Naive thymus-derived CD4-positive, alpha-beta T cell (primary cell): ENCODE results near the gene DHRS4. TPM values are rescaled to one million over a fixed set of nuclear protein-coding genes. Genes with fewer than 3 reads are reported as not detected.
"Not testable (repeated sequence)": the region's sequence is repeated elsewhere in the genome, so short reads cannot be mapped to it uniquely, and the experiment has no call there.

Experiments
- ATAC-seq: fragments of 150-1000 bp; cut with Tn5 transposase; 2 replicates; pipeline ENCODE4 v1.10.0; 2021; ENCODE audit warnings: mild to moderate bottlenecking, moderate library complexity
- CTCF ChIA-PET: fragments of 350-600 bp; sonication (Branson Sonifier 250); formaldehyde crosslinking; loops from one replicate; lab custom pipeline; 2021; ENCODE audit warnings: antibody characterized with exemption; lab: Charles Lee
- POLR2A ChIA-PET: fragments of 350-600 bp; sonication (Branson Sonifier 250); formaldehyde crosslinking; loops from one replicate; lab custom pipeline; 2021; ENCODE audit warnings: antibody characterized with exemption, inconsistent platforms; lab: Charles Lee
- DNase-seq, 9 donors: peaks; one replicate each; pipeline versions ENCODE4 v3.0.0 to v3.0.0-alpha.2; 2020 to 2022; ENCODE audit warnings: mixed read lengths in 1 of 9
- H3K27ac ChIP-seq: one replicate; pipeline ENCODE4 v1.7.0; 2013; ENCODE audit warnings: mild to moderate bottlenecking, low read depth, low read length, moderate library complexity
- H3K27me3 ChIP-seq, 2 donors: one replicate each; pipeline ENCODE4 v1.7.0; 2013; ENCODE audit warnings: low read length in 2 of 2, mild to moderate bottlenecking in 2 of 2, moderate library complexity in 2 of 2; ENCODE audit not compliant: control insufficient read depth in 2 of 2, insufficient read depth in 2 of 2
- H3K36me3 ChIP-seq, 3 experiments: 1 replicate in 2 of 3; 2 replicates in 1 of 3; pipeline ENCODE4 v1.7.0; 2013; ENCODE audit warnings: low read length in 3 of 3, mild to moderate bottlenecking in 3 of 3, moderate library complexity in 1 of 3; ENCODE audit not compliant: insufficient read depth in 3 of 3, control insufficient read depth in 2 of 3
- H3K4me1 ChIP-seq, 2 donors: one replicate each; pipeline ENCODE4 v1.7.0; 2013; ENCODE audit warnings: low read length in 2 of 2, mild to moderate bottlenecking in 2 of 2, moderate library complexity in 1 of 2; ENCODE audit not compliant: control insufficient read depth in 2 of 2, insufficient read depth in 2 of 2
- H3K4me3 ChIP-seq: 2 replicates; pipeline ENCODE4 v1.7.0; 2013; ENCODE audit warnings: mild to moderate bottlenecking, low read length
- H3K9me3 ChIP-seq, 3 experiments: 1 replicate in 2 of 3; 2 replicates in 1 of 3; pipeline ENCODE4 v1.7.0; 2013; ENCODE audit warnings: low read length in 3 of 3; ENCODE audit not compliant: control insufficient read depth in 2 of 3
- H3K27ac Mint-ChIP-seq, 9 donors: one replicate each; pipeline ENCODE4 v1.8.0; 2020 to 2022; ENCODE audit warnings: mixed read lengths in 9 of 9, mild to moderate bottlenecking in 8 of 9, moderate library complexity in 5 of 9, inconsistent platforms in 2 of 9
- H3K27me3 Mint-ChIP-seq, 5 donors: one replicate each; pipeline ENCODE4 v1.8.0; 2021 to 2022; ENCODE audit warnings: mixed read lengths in 5 of 5, mild to moderate bottlenecking in 1 of 5
- H3K36me3 Mint-ChIP-seq, 5 donors: one replicate each; pipeline ENCODE4 v1.8.0; 2020 to 2022; ENCODE audit warnings: mixed read lengths in 5 of 5, mild to moderate bottlenecking in 3 of 5, inconsistent platforms in 1 of 5
- H3K4me1 Mint-ChIP-seq, 7 donors: one replicate each; pipeline ENCODE4 v1.8.0; 2020 to 2022; ENCODE audit warnings: mixed read lengths in 7 of 7, mild to moderate bottlenecking in 3 of 7, inconsistent platforms in 1 of 7
- H3K4me3 Mint-ChIP-seq, 10 donors: one replicate each; pipeline ENCODE4 v1.8.0; 2020 to 2022; ENCODE audit warnings: mild to moderate bottlenecking in 10 of 10, mixed read lengths in 10 of 10, moderate library complexity in 6 of 10, inconsistent platforms in 2 of 10
- H3K9me3 Mint-ChIP-seq, 11 donors: one replicate each; pipeline ENCODE4 v1.8.0; 2020 to 2022; ENCODE audit warnings: mixed read lengths in 11 of 11, mild to moderate bottlenecking in 4 of 11, inconsistent platforms in 1 of 11, moderate library complexity in 1 of 11
- intact Hi-C, 2 donors: fragments of 100-400 bp; cut with micrococcal nuclease; formaldehyde crosslinking; loops; one replicate each; pipeline ENCODE4 v1.15.1; 2023
- polyA plus RNA-seq, 2 donors: library from polyadenylated mRNA; unstranded; fragments of 300-500 nt; fragmentation: Illumina TruSeq; gene quantifications; one replicate each; pipeline ENCODE4 v1.2.3, GENCODE V29; 2021
- total RNA-seq, 6 experiments: library from RNA in 5 of 6; stranded (reverse) in 5 of 6; gene quantifications; 1 replicate in 5 of 6; 2 replicates in 1 of 6; pipeline ENCODE4 v1.2.3 and lab custom pipeline; 2021 to 2026

DHRS4 gene
- total and polyA plus RNA-seq, 7 experiments from 2014 or later: 7.8 to 31.8 (median 17.8) TPM

DNA sequence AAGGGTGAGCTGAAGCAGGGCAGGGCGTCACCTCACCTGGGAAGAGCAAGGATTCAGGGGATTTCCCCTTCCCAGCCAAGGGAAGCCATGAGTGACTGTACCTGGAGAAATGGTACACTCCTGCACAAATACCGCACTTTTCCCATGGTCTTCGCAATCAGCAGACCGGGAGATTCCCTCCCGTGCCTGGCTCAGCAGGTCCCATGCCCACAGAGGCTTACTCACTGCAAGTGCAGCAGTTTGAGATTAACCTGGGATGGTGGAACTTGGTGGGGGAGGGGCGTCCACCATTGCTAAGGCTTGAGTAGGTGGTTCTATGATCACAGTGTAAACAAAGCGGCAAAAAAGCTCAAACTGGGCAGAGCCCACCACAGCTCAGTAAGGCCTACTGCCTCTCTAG lies 11.0 kb upstream of the DHRS4 start:
- H3K9me3 Mint-ChIP-seq: no peaks in the 10 kb centered on the region

DNA sequence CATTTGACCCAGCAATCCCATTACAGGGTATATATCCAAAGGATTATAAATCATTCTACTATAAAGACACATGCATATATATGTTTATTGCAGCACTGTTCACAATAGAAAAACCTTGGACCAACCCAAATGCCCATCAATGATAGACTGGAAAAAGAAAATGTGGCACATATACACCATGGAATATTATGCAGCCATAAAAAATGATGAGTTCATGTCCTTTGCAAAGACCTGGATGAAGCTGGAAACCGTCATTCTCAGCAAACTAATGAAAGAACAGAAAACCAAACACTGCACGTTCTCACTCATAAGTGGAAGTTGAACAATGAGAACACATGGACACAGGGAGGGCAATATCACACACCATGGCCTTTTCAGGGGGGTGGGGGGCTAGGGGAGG lies 4.5 kb upstream of the DHRS4 start:
- POLR2A ChIA-PET, CTCF ChIA-PET: not testable (repeated sequence)

More for the DNA sequence above, 11.0 kb upstream of the DHRS4 start:
- H3K4me1 ChIP-seq: no peaks in the 10 kb centered on the region
- no peak for DNase-seq
- Mint-ChIP-seq H3K27me3 (no peaks in the 10 kb centered on the region), H3K36me3 (peaks cover 0 to 17% (median under 1%) of the 10 kb centered on the region in 5 donors), H3K27ac (no peak overlapping the region), H3K4me3 (no peak overlapping the region), H3K4me1 (peaks cover 0 to 36% (median 31%) of the 10 kb centered on the region in 7 donors)
- no peak overlapping the region for H3K27ac ChIP-seq
- peaks cover 0 to 11% (median 2%) of the 10 kb centered on the region in 3 experiments for H3K36me3 ChIP-seq
- POLR2A ChIA-PET: interaction anchor here (0.6 kb wide), 1 partner anchor 470 kb away, joined by 3 read pairs; no protein-coding TSS in a partner anchor
- H3K9me3 ChIP-seq: no peaks in the 10 kb centered on the region
- no peak overlapping the region for H3K4me3 ChIP-seq
- ATAC-seq: no peak
- intact Hi-C loops: no loop called here
- no peaks in the 10 kb centered on the region for H3K27me3 ChIP-seq
- CTCF ChIA-PET: no interaction called here

DNA sequence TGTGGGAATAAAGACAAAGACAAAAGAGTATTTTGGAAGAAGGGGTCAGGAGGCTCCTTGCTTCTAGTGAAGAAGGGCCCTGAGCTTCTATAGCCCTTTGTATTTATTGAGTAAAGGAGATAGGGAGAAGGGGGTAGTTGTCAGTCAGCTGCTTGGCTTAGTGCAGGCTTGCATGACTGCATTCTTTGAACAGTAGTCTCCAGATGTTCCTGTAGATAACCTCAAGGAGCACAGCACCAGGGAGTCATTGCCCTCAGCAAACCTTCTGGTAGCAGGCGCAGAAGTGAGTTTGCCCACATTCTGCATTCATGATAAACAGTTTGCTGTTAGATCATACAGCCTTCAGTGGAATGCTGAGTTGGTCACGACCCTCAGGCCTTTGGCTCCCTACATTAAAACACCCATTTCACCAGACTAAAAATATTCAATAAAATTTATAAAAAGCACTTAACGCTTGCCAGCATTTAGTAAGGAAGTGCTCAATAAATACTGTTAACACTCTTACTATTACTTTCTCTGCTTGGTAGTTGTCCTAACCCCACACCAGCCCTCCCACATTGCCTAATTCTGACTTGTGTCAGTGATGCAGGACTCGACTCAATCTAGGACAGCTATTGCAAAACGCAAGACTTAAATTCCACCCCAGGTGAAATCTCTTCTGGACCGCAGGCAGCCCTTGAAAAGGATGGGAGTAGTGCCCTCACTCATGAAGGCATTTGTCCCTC lies 3.0 kb upstream of the DHRS4 start:
- Histone ChIP-seq H3K36me3 (peaks cover 0 to 4% (median 0%) of the 10 kb centered on the region in 3 experiments), H3K9me3 (no peaks in the 10 kb centered on the region), H3K4me3 (no peak overlapping the region), H3K4me1 (peaks cover 8 to 17% of the 10 kb centered on the region in 2 donors), H3K27ac (no peak overlapping the region), H3K27me3 (no peaks in the 10 kb centered on the region)
- Mint-ChIP-seq H3K27me3 (peaks cover 0 to 2% (median 0%) of the 10 kb centered on the region in 5 donors), H3K27ac (no peak overlapping the region), H3K4me1 (peaks cover 18 to 64% (median 51%) of the 10 kb centered on the region in 7 donors), H3K36me3 (peaks cover 0 to 27% (median 15%) of the 10 kb centered on the region in 5 donors), H3K9me3 (peaks cover 0 to 7% (median 0%) of the 10 kb centered on the region in 11 donors), H3K4me3 (no peak overlapping the region)
- no peak for DNase-seq
- CTCF ChIA-PET: no interaction called here
- intact Hi-C loops: loop anchor here in 1 of 2 donors (5.0 to 10.0 kb wide), 3 partner anchors 54 to 628 kb away; partner anchors contain the start of gene PABPN1
- POLR2A ChIA-PET: no interaction called here
- no peak for ATAC-seq

More for the DNA sequence above, 4.5 kb upstream of the DHRS4 start:
- intact Hi-C loops, H3K9me3 Mint-ChIP-seq, H3K9me3 ChIP-seq, H3K27ac Mint-ChIP-seq, H3K36me3 ChIP-seq, H3K27me3 ChIP-seq, ATAC-seq, H3K4me3 ChIP-seq, DNase-seq, H3K27ac ChIP-seq, H3K27me3 Mint-ChIP-seq: not testable (repeated sequence)
- peak overlapping the region in 1 of 10 donors; percentile 29 for H3K4me3 Mint-ChIP-seq
- H3K36me3 Mint-ChIP-seq: peaks cover 0 to 27% (median 11%) of the 10 kb centered on the region in 5 donors
- peaks cover 4 to 15% of the 10 kb centered on the region in 2 donors for H3K4me1 ChIP-seq
- H3K4me1 Mint-ChIP-seq: peaks cover 14 to 61% (median 50%) of the 10 kb centered on the region in 7 donors

DNA sequence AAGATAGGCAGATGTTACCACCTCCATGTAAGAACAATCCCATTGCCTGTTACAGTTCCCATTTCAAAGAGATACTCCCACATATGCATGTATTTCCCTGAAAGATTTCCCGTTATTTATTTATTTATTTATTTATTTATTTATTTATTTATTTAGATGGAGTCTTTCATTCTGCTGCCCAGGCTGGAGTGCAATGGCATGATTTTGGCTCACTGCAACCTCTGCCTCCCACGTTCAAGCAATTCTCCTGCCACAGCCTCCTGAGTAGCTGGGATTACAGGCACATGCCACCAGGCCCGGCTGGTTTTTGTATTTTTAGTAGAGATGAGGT lies 2.5 kb upstream of the DHRS4 start:
- Mint-ChIP-seq H3K4me1 (peaks cover 18 to 59% (median 46%) of the 10 kb centered on the region in 7 donors), H3K36me3 (peaks cover 0 to 32% (median 20%) of the 10 kb centered on the region in 5 donors)
- POLR2A ChIA-PET, DNase-seq, ATAC-seq, H3K9me3 Mint-ChIP-seq, H3K9me3 ChIP-seq, H3K4me3 Mint-ChIP-seq, H3K27me3 ChIP-seq, H3K27ac Mint-ChIP-seq, CTCF ChIA-PET, H3K36me3 ChIP-seq, H3K4me3 ChIP-seq, H3K27me3 Mint-ChIP-seq, H3K27ac ChIP-seq: not testable (repeated sequence)
- intact Hi-C loops: loop anchor here in 1 of 2 donors (5.0 to 10.0 kb wide), 3 partner anchors 54 to 629 kb away; partner anchors contain the start of gene PABPN1
- peaks cover 8 to 17% of the 10 kb centered on the region in 2 donors for H3K4me1 ChIP-seq

DNA sequence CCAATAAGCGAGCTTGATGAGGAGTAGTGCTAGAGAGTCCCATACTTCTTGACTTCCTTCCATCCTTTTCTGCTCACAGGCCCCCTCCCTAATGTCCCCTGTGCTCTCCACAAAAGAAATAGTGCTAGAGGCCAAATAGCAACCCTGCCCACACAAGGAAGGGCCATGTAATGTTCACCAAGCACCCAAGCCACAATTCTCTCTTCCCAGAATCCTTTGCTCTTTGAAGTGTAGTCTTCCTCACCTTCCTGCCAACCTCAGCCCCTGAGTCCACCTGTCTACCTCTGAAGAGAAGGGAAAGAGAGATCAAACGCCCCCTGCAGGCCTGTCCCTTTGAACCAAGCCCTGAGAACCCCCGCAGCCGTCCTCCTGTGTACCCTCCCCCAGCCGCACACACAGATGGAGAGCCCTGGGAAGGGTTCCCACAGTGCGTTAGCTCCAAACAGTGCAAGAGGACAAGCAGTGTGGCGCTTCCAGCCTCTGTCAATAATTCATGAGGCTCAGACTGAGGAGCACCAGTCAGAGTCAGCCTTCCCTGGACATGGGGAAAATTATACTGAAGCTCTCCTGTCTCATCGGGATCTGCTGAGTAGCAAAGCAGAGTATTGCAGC lies 1.9 kb upstream of the DHRS4 start:
- Histone ChIP-seq H3K4me1 (peaks cover 8 to 17% of the 10 kb centered on the region in 2 donors), H3K27ac (no peak overlapping the region), H3K27me3 (no peaks in the 10 kb centered on the region), H3K36me3 (peaks cover 0 to 4% (median 0%) of the 10 kb centered on the region in 3 experiments), H3K9me3 (no peaks in the 10 kb centered on the region), H3K4me3 (no peak overlapping the region)
- ATAC-seq: no peak
- ChIA-PET CTCF (no interaction called here), POLR2A (no interaction called here)
- H3K27me3 Mint-ChIP-seq: peaks cover 0 to 2% (median 0%) of the 10 kb centered on the region in 5 donors
- peak overlapping the region in 6 of 10 donors; percentile 3 to 61 (median 38) for H3K4me3 Mint-ChIP-seq
- intact Hi-C loops: loop anchor here in 1 of 2 donors (5.0 to 10.0 kb wide), 3 partner anchors 53 to 629 kb away; partner anchors contain the start of gene PABPN1
- peaks cover 0 to 30% (median 22%) of the 10 kb centered on the region in 5 donors for H3K36me3 Mint-ChIP-seq
- peaks cover 0 to 7% (median 0%) of the 10 kb centered on the region in 11 donors for H3K9me3 Mint-ChIP-seq
- no peak for DNase-seq
- H3K27ac Mint-ChIP-seq: peak overlapping the region in 4 of 9 donors; percentile 17 to 85 (median 58)
- peaks cover 18 to 54% (median 40%) of the 10 kb centered on the region in 7 donors for H3K4me1 Mint-ChIP-seq

DNA sequence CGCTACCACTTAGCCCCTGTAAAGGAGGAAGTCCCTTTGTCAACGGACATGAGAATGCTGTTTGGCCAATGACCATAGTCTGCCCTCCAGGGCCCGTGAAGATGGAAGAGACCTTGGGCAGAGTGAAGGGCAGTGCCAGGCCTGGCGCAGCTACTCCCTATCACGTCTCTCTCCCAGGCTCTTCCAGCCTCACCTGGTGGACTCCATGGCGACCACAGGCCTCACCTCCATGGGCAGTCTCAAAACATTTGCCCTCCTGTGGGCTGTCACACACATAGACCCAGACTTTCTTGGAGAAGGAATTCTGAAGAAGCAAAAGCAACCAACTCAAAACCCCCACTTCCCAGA lies 480 bp upstream of the DHRS4 start:
- Mint-ChIP-seq H3K4me1 (peaks cover 18 to 40% (median 27%) of the 10 kb centered on the region in 7 donors), H3K4me3 (peak overlapping the region; percentile 94 to 100 (median 98)), H3K27ac (peak overlapping the region; percentile 70 to 94 (median 88)), H3K36me3 (peaks cover 0 to 33% (median 22%) of the 10 kb centered on the region in 5 donors)
- ATAC-seq, H3K27me3 ChIP-seq, H3K9me3 ChIP-seq, H3K27me3 Mint-ChIP-seq, H3K36me3 ChIP-seq, H3K9me3 Mint-ChIP-seq, DNase-seq: not testable (repeated sequence)
- ChIA-PET CTCF (interaction anchor here (0.6 to 1.3 kb wide), 5 partner anchors 62 to 385 kb away, joined by 3 read pairs; no protein-coding TSS in a partner anchor), POLR2A (interaction anchor here (0.8 kb wide), 1 partner anchor 127 kb away, joined by 3 read pairs; no protein-coding TSS in a partner anchor)
- intact Hi-C loops: loop anchor here (1.0 to 10.0 kb wide), 6 partner anchors 24 to 631 kb away; partner anchors contain the start of genes NGDN (in 1 of the 2) and PABPN1 (in 1 of the 2)
- H3K27ac ChIP-seq: peak overlapping the region; percentile 80
- peak overlapping the region; percentile 77 for H3K4me3 ChIP-seq
- peaks cover 8 to 17% of the 10 kb centered on the region in 2 donors for H3K4me1 ChIP-seq
